Left ventricle myocardium inferior (tissue), 1 donor: ENCODE results near the gene GRIK4. TPM values are rescaled to one million over a fixed set of nuclear protein-coding genes. Genes with fewer than 3 reads are reported as not detected.

Source experiments
- DNase-seq: peaks from one replicate; pipeline ENCODE4 v3.0.0-alpha.2; 2020
- H3K27ac ChIP-seq: fragments of 200-600 bp; replicated peaks from 2 replicates; pipeline ENCODE4 v1.8.0; 2021
- H3K27me3 ChIP-seq: fragments of 200-600 bp; 2 replicates; pipeline ENCODE4 v1.8.0; 2021; ENCODE audit warnings: low read depth
- H3K36me3 ChIP-seq: fragments of 200-600 bp; 2 replicates; pipeline ENCODE4 v1.8.0; 2021
- H3K4me1 ChIP-seq: fragments of 200-600 bp; 2 replicates; pipeline ENCODE4 v1.8.0; 2021
- H3K4me3 ChIP-seq: fragments of 200-600 bp; 2 replicates; pipeline ENCODE4 v1.8.0; 2021; ENCODE audit warnings: mild to moderate bottlenecking, moderate library complexity
- H3K9me3 ChIP-seq: fragments of 200-600 bp; replicated peaks from 2 replicates; pipeline ENCODE4 v1.8.0; 2021
- CTCF ChIP-seq: fragments of 200-600 bp; IDR thresholded peaks from 2 replicates; pipeline ENCODE4 v1.8.0; 2021; ENCODE audit warnings: antibody characterized with exemption, mild to moderate bottlenecking, borderline replicate concordance
- intact Hi-C: fragments of 100-400 bp; cut with micrococcal nuclease; formaldehyde crosslinking; loops from one replicate; pipeline ENCODE4 v1.11.0; 2022
- total RNA-seq: library from RNA; stranded (reverse); fragmentation: NEBNext Ultra II Directional; extraction: Animal tissue kit (Norgen Biotek cat#: 25700); gene quantifications from one replicate; pipeline ENCODE4 v1.2.1, GENCODE V29; 2021
- donor health status: DM: no; HTN: yes; CAD: no; lungs with severe emphysema.

GRIK4 gene
- total RNA-seq, 1 donor from 2014 or later, result 0.16 TPM

GRCh38 chr11:120801801-120802689, 290.5 kb downstream of the GRIK4 start:
- H3K9me3 ChIP-seq, result no peaks in the 10 kb centered on the region
- no peak overlapping the region for H3K27ac ChIP-seq
- H3K36me3 ChIP-seq, result no peaks in the 10 kb centered on the region
- peaks cover 92% of the 10 kb centered on the region for H3K27me3 ChIP-seq
- H3K4me1 ChIP-seq, result no peaks in the 10 kb centered on the region
- peak; percentile 44 for DNase-seq
- no peak overlapping the region for H3K4me3 ChIP-seq
- peak; percentile 91 for TF ChIP-seq CTCF
- intact Hi-C loops, result no loop called here

GRCh38 chr11:120805960-120806555, 294.5 kb downstream of the GRIK4 start:
- no peak for TF ChIP-seq CTCF
- DNase-seq, result no peak
- Histone ChIP-seq H3K9me3 (no peaks in the 10 kb centered on the region), H3K4me1 (no peaks in the 10 kb centered on the region), H3K27me3 (peaks cover 85% of the 10 kb centered on the region), H3K36me3 (no peaks in the 10 kb centered on the region), H3K4me3 (no peak overlapping the region), H3K27ac (no peak overlapping the region)
- intact Hi-C loops, result no loop called here

- no peaks in the 10 kb centered on the region for H3K9me3 ChIP-seq
- intact Hi-C loops, result no loop called here
- no peaks in the 10 kb centered on the region for H3K36me3 ChIP-seq
- H3K27me3 ChIP-seq, result peaks cover 79% of the 10 kb centered on the region
- no peak for TF ChIP-seq CTCF
- no peak overlapping the region for H3K4me3 ChIP-seq
- no peaks in the 10 kb centered on the region for H3K4me1 ChIP-seq
- no peak overlapping the region for H3K27ac ChIP-seq
- no peak for DNase-seq
These were observed 296.0 kb downstream of the GRIK4 start for GRCh38 chr11:120807414-120808150.

- H3K4me3 ChIP-seq, result no peak overlapping the region
- intact Hi-C loops, result no loop called here
- TF ChIP-seq CTCF, result no peak
- H3K9me3 ChIP-seq, result no peaks in the 10 kb centered on the region
- H3K27me3 ChIP-seq, result peaks cover 73% of the 10 kb centered on the region
- no peak for DNase-seq
- H3K4me1 ChIP-seq, result no peaks in the 10 kb centered on the region
- no peak overlapping the region for H3K27ac ChIP-seq
- no peaks in the 10 kb centered on the region for H3K36me3 ChIP-seq
These were observed 297.1 kb downstream of the GRIK4 start for GRCh38 chr11:120808616-120809050.

- H3K36me3 ChIP-seq, result no peaks in the 10 kb centered on the region
- H3K27me3 ChIP-seq, result peaks cover 72% of the 10 kb centered on the region
These were observed 298.7 kb downstream of the GRIK4 start for GRCh38 chr11:120810251-120810650.

More at GRCh38 chr11:120810251-120810650, 298.7 kb downstream of the GRIK4 start:
- Histone ChIP-seq H3K27ac (no peak overlapping the region), H3K9me3 (no peaks in the 10 kb centered on the region), H3K4me1 (no peaks in the 10 kb centered on the region), H3K4me3 (no peak overlapping the region)
- intact Hi-C loops, result no loop called here
- DNase-seq, result no peak
- no peak for TF ChIP-seq CTCF
